SU-DHL-6 (cell line): ENCODE measurements around the gene CHKA.

Experiments
- EZH2phosphoT487 ChIP-seq: fragments of 200-600 bp; sonication (generic), shearing (Covaris generic); conservative IDR thresholded peaks from 2 replicates; pipeline ENCODE4 v1.6.1; 2018; ENCODE audit warnings: mild to moderate bottlenecking, antibody characterized with exemption, low read length, moderate library complexity, mixed read lengths
- TF ChIP-seq, protein P1 (sequence below): fragments of 200-600 bp; sonication (generic); IDR thresholded peaks from one replicate; pipeline ENCODE4 v1.5.1; 2017; ENCODE audit warnings: antibody characterized with exemption, mild to moderate bottlenecking, low read length, moderate library complexity; ENCODE audit not compliant: insufficient read depth, poor library complexity, severe bottlenecking

- TF ChIP-seq, protein P1, sequence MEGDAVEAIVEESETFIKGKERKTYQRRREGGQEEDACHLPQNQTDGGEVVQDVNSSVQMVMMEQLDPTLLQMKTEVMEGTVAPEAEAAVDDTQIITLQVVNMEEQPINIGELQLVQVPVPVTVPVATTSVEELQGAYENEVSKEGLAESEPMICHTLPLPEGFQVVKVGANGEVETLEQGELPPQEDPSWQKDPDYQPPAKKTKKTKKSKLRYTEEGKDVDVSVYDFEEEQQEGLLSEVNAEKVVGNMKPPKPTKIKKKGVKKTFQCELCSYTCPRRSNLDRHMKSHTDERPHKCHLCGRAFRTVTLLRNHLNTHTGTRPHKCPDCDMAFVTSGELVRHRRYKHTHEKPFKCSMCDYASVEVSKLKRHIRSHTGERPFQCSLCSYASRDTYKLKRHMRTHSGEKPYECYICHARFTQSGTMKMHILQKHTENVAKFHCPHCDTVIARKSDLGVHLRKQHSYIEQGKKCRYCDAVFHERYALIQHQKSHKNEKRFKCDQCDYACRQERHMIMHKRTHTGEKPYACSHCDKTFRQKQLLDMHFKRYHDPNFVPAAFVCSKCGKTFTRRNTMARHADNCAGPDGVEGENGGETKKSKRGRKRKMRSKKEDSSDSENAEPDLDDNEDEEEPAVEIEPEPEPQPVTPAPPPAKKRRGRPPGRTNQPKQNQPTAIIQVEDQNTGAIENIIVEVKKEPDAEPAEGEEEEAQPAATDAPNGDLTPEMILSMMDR = no peak
- no peak for TF ChIP-seq EZH2phosphoT487
Measured at GRCh38 chr11:68099474-68100405, 21.4 kb downstream of the CHKA start.
